Esophagus muscularis mucosa (tissue), 4 donors: ENCODE results near the gene FAM177B. TPM values are rescaled to one million over a fixed set of nuclear protein-coding genes. Genes with fewer than 3 reads are reported as not detected.

Source experiments
- DNase-seq: peaks from one replicate; pipeline ENCODE4 v3.0.0-alpha.2; 2017; ENCODE audit errors: extremely low spot score
- H3K27ac ChIP-seq, 4 donors: fragments of 200-600 bp; sonication (generic); replicated peaks in 1 of 4; 1 replicate in 3 of 4; 2 replicates in 1 of 4; pipeline ENCODE4 v1.5.1; 2016 to 2019; ENCODE audit warnings: mild to moderate bottlenecking in 1 of 4
- H3K27me3 ChIP-seq, 4 donors: fragments of 200-600 bp; sonication (generic); one replicate each; pipeline versions ENCODE4 v1.5.1 to v1.6.0; 2016 to 2019
- H3K36me3 ChIP-seq, 4 donors: fragments of 200-600 bp; sonication (generic); one replicate each; pipeline ENCODE4 v1.5.1; 2016 to 2019
- H3K4me1 ChIP-seq, 4 donors: fragments of 200-600 bp; sonication (generic); one replicate each; pipeline ENCODE4 v1.5.1; 2016 to 2019
- H3K4me3 ChIP-seq, 4 donors: fragments of 200-600 bp; sonication (generic); 1 replicate in 2 of 4; 2 replicates in 2 of 4; pipeline ENCODE4 v1.5.1; 2016 to 2019; ENCODE audit warnings: mild to moderate bottlenecking in 4 of 4, moderate library complexity in 1 of 4
- H3K9me3 ChIP-seq, 4 donors: fragments of 200-600 bp; sonication (generic); 1 replicate in 3 of 4; 2 replicates in 1 of 4; pipeline ENCODE4 v1.5.1; 2016 to 2019
- CTCF ChIP-seq, 3 experiments: fragments of 200-600 bp in 2 of 3; fragments of 450-650 bp in 1 of 3; sonication (generic) in 2 of 3; IDR thresholded peaks; one replicate each; pipeline ENCODE4 v1.5.1; 2017 to 2019; ENCODE audit warnings: antibody characterized with exemption in 3 of 3, mild to moderate bottlenecking in 2 of 3, moderate library complexity in 1 of 3
- EP300 ChIP-seq: sonication (generic); formaldehyde crosslinking; IDR thresholded peaks from one replicate; pipeline ENCODE4 v1.6.1; 2017; ENCODE audit warnings: antibody characterized with exemption
- POLR2A ChIP-seq: fragments of 450-650 bp; IDR thresholded peaks from one replicate; pipeline ENCODE4 v1.6.1; 2017; ENCODE audit warnings: antibody characterized with exemption, moderate library complexity, mild to moderate bottlenecking, low read depth
- POLR2AphosphoS5 ChIP-seq, 2 donors: sonication (generic); formaldehyde crosslinking; IDR thresholded peaks; one replicate each; pipeline ENCODE4 v1.6.1; 2017; ENCODE audit warnings: antibody characterized with exemption in 2 of 2
- WGBS: methylation state at CpG from one replicate; pipeline ENCODE4 v1.1.5; 2018; 5-methylcytosine and 5-hydroxymethylcytosine counted together
- intact Hi-C: fragments of 100-400 bp; cut with DNase I; formaldehyde crosslinking; loops from one replicate; pipeline ENCODE4 v1.15.1; 2023
- total RNA-seq, 4 donors: library from RNA; depleted of rRNA; stranded (reverse); fragments of >200 nt; gene quantifications; one replicate each; pipeline versions ENCODE4 v1.1.0 to v1.2.1, GENCODE V29; 2016

The FAM177B gene
- total RNA-seq, 4 donors from 2014 or later: 0.42 to 1.3 TPM; not detected in 2

DNA sequence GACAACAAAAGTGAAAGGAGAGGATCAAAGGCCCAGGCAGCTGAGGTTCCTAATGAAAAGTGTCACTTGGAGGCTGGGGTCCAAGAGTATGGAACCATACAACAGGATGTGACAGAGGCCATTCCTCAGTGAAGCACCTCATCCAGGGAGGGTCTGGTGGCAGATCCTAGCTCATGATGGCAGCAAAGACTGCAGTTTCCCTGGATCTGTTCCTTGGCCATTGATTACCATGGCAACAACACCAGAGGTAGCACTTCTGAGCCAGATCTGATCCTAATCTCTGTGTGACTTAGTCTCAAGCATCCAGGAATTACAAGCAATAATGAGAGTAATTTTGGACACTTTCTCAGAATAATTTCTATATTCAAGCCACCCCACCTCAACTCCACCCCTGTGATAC is 12.9 kb downstream of the FAM177B start:
- DNase-seq: no peak
- H3K36me3 ChIP-seq: no peaks in the 10 kb centered on the region
- TF ChIP-seq POLR2A (no peak), EP300 (no peak), POLR2AphosphoS5 (IDR thresholded peaks at IDR 0.05) (no peak), CTCF (IDR thresholded peaks at IDR 0.05) (no peak)
- no peak overlapping the region for H3K4me3 ChIP-seq
- no peaks in the 10 kb centered on the region for H3K4me1 ChIP-seq
- no peak overlapping the region for H3K27ac ChIP-seq
- H3K9me3 ChIP-seq: no peaks in the 10 kb centered on the region
- no peaks in the 10 kb centered on the region for H3K27me3 ChIP-seq
- intact Hi-C loops: no loop called here

GRCh38 chr1:222750651-222751050 is 13.6 kb downstream of the FAM177B start:
- intact Hi-C loops: no loop called here
- Histone ChIP-seq H3K4me3 (no peak overlapping the region), H3K27me3 (no peaks in the 10 kb centered on the region), H3K27ac (no peak overlapping the region), H3K9me3 (no peaks in the 10 kb centered on the region), H3K4me1 (no peaks in the 10 kb centered on the region), H3K36me3 (no peaks in the 10 kb centered on the region)
- no peak for DNase-seq
- WGBS: 97% methylated on average over 1 of the region's 1 CpG
- TF ChIP-seq POLR2AphosphoS5 (IDR thresholded peaks at IDR 0.05) (no peak), POLR2A (no peak), CTCF (IDR thresholded peaks at IDR 0.05) (no peak), EP300 (no peak)

- Histone ChIP-seq H3K36me3 (no peaks in the 10 kb centered on the region), H3K9me3 (no peaks in the 10 kb centered on the region), H3K27me3 (no peaks in the 10 kb centered on the region), H3K4me3 (no peak overlapping the region), H3K4me1 (no peaks in the 10 kb centered on the region), H3K27ac (no peak overlapping the region)
- WGBS: 83% methylated on average over 3 of the region's 3 CpGs
- TF ChIP-seq POLR2A (no peak), CTCF (IDR thresholded peaks at IDR 0.05) (no peak), EP300 (no peak), POLR2AphosphoS5 (IDR thresholded peaks at IDR 0.05) (no peak)
- DNase-seq: no peak
- intact Hi-C loops: no loop called here
Measured at GRCh38 chr1:222751255-222751654, 14.3 kb downstream of the FAM177B start.

GRCh38 chr1:222754366-222755139 is 17.6 kb downstream of the FAM177B start:
- TF ChIP-seq CTCF (IDR thresholded peaks at IDR 0.05) (no peak), EP300 (no peak), POLR2AphosphoS5 (IDR thresholded peaks at IDR 0.05) (peak in 1 of 2 donors; percentile 55), POLR2A (no peak)
- WGBS: 56% methylated on average over 10 of the region's 10 CpGs
- Histone ChIP-seq H3K36me3 (no peaks in the 10 kb centered on the region), H3K4me1 (peaks cover 0 to 6% (median 0%) of the 10 kb centered on the region in 4 donors), H3K27me3 (no peaks in the 10 kb centered on the region), H3K4me3 (no peak overlapping the region), H3K9me3 (no peaks in the 10 kb centered on the region), H3K27ac (peak overlapping the region in 2 of 4 donors; percentile 33 to 44)
- intact Hi-C loops: no loop called here
- DNase-seq: no peak
